ENCODE data around the gene ZNF580. TPM values are rescaled to one million over a fixed set of nuclear protein-coding genes. Genes with fewer than 3 reads are reported as not detected.

Gene ZNF580
- total and polyA plus RNA-seq, 2 of the 13 experiments (the other 11 are each of a cell fraction or from before 2014, with no cell fraction given) = 4.4 to 6.0 TPM

GRCh38 chr19:55605637-55606470, 34.9 kb upstream of the ZNF580 start, which contains the start of gene ZNF865 (continued):
- TF ChIP-seq MAZ (IDR thresholded peaks at IDR 0.05; ENCODE audit: borderline replicate concordance, low read depth, low read length) (no peak), MAZ (CRISPR knock-in tag; IDR thresholded peaks at IDR 0.05; ENCODE audit: low read depth) (no peak), FOXK2 (IDR thresholded peaks at IDR 0.05) (no peak), REL (CRISPR knock-in tag; conservative IDR thresholded peaks at IDR 0.05) (no peak), CAMTA2 (CRISPR knock-in tag; IDR thresholded peaks at IDR 0.05; ENCODE audit: borderline replicate concordance) (no peak), UBTF (CRISPR knock-in tag; IDR thresholded peaks at IDR 0.05) (0 out of 2 replicates have a peak, but pooled peaks have one; percentile 23), RNF219 (CRISPR knock-in tag; IDR thresholded peaks at IDR 0.05) (no peak), ZNF703 (CRISPR knock-in tag; IDR thresholded peaks at IDR 0.05; ENCODE audit: borderline replicate concordance) (no peak), SP5 (CRISPR knock-in tag; IDR thresholded peaks at IDR 0.05; ENCODE audit: borderline replicate concordance, low read depth) (no peak), ZNF331 (CRISPR knock-in tag; IDR thresholded peaks at IDR 0.05) (0 out of 2 replicates have a peak, but pooled peaks have one; percentile 22), ZNF281 (CRISPR knock-in tag; IDR thresholded peaks at IDR 0.05; ENCODE audit: borderline replicate concordance) (0 out of 2 replicates have a peak, but pooled peaks have one; percentile 1), RAD21 (CRISPR knock-in tag; IDR thresholded peaks at IDR 0.05) (peak; percentile 76; the same call in 1 of the 2 replicates), MAX (IDR thresholded peaks at IDR 0.05) (peak; percentile 56; the same call in 1 of the 2 replicates), ETV6 (CRISPR knock-in tag; conservative IDR thresholded peaks at IDR 0.05) (0 out of 2 replicates have a peak, but pooled peaks have one; percentile 5), HOXA3 (CRISPR knock-in tag; IDR thresholded peaks at IDR 0.05) (peak; percentile 30; the same call in 1 of the 2 replicates), KLF13 (CRISPR knock-in tag; IDR thresholded peaks at IDR 0.05) (no peak), ZNF343 (CRISPR knock-in tag; IDR thresholded peaks at IDR 0.05) (no peak), CERS6 (CRISPR knock-in tag; IDR thresholded peaks at IDR 0.05) (no peak), MXD3 (CRISPR knock-in tag; IDR thresholded peaks at IDR 0.05) (peak; percentile 26; the same call in 1 of the 2 replicates)
